Esophagus squamous epithelium (tissue), 5 donors: ENCODE results near the gene EVA1A. TPM values are rescaled to one million over a fixed set of nuclear protein-coding genes. Genes with fewer than 3 reads are reported as not detected.
"Not testable (repeated sequence)": the region's sequence is repeated elsewhere in the genome, so short reads cannot be mapped to it uniquely, and the experiment has no call there.

ENCODE experiments used
- DNase-seq: peaks from one replicate; lab custom pipeline; 2025; lab: John Stamatoyannopoulos, UW
- H3K27ac ChIP-seq, 4 donors: fragments of 200-600 bp; sonication (generic); one replicate each; pipeline ENCODE4 v1.5.1; 2016 to 2019; ENCODE audit warnings: mild to moderate bottlenecking in 1 of 4
- H3K27me3 ChIP-seq, 4 donors: fragments of 200-600 bp; sonication (generic); 1 replicate in 3 of 4; 2 replicates in 1 of 4; pipeline versions ENCODE4 v1.5.1 to v1.6.0; 2017 to 2021; ENCODE audit warnings: antibody characterized with exemption in 1 of 4
- H3K36me3 ChIP-seq, 3 donors: fragments of 200-600 bp; sonication (generic); one replicate each; pipeline ENCODE4 v1.5.1; 2016 to 2019
- H3K4me1 ChIP-seq, 3 donors: fragments of 200-600 bp; sonication (generic); one replicate each; pipeline ENCODE4 v1.5.1; 2017 to 2019
- H3K4me3 ChIP-seq, 4 donors: fragments of 200-600 bp; sonication (generic); 1 replicate in 3 of 4; 2 replicates in 1 of 4; pipeline ENCODE4 v1.5.1; 2016 to 2019; ENCODE audit warnings: mild to moderate bottlenecking in 2 of 4, moderate library complexity in 1 of 4
- H3K9me3 ChIP-seq, 3 donors: fragments of 200-600 bp; sonication (generic); one replicate each; pipeline ENCODE4 v1.5.1; 2016 to 2019
- POLR2A ChIP-seq, 4 donors: fragments of 450-650 bp; IDR thresholded peaks; one replicate each; pipeline ENCODE4 v1.6.1; 2017; ENCODE audit warnings: antibody characterized with exemption in 4 of 4, mild to moderate bottlenecking in 4 of 4, moderate library complexity in 3 of 4
- WGBS, 2 donors: methylation state at CpG; one replicate each; pipeline ENCODE4 v1.1.5; 2018; 5-methylcytosine and 5-hydroxymethylcytosine counted together
- intact Hi-C: fragments of 100-400 bp; cut with DNase I; formaldehyde crosslinking; loops from one replicate; pipeline ENCODE4 v1.15.0; 2022
- total RNA-seq, 4 donors: library from RNA; depleted of rRNA; stranded (reverse); fragments of >200 nt; gene quantifications; one replicate each; pipeline ENCODE4 v1.1.0, GENCODE V29; 2016
- TF ChIP-seq, protein P1 (sequence below), 6 experiments: fragments of 450-650 bp in 4 of 6; fragments of 200-600 bp in 2 of 6; sonication (generic) in 2 of 6; IDR thresholded peaks; one replicate each; pipeline ENCODE4 v1.5.1; 2016 to 2019; ENCODE audit warnings: antibody characterized with exemption in 6 of 6, mild to moderate bottlenecking in 4 of 6, moderate library complexity in 4 of 6
- donor health status: DM: yes; HTN: yes; CAD: no.

The EVA1A gene
- total RNA-seq, 4 donors from 2014 or later: 0.26 to 9.4 (median 2.3) TPM; not detected in 1

DNA sequence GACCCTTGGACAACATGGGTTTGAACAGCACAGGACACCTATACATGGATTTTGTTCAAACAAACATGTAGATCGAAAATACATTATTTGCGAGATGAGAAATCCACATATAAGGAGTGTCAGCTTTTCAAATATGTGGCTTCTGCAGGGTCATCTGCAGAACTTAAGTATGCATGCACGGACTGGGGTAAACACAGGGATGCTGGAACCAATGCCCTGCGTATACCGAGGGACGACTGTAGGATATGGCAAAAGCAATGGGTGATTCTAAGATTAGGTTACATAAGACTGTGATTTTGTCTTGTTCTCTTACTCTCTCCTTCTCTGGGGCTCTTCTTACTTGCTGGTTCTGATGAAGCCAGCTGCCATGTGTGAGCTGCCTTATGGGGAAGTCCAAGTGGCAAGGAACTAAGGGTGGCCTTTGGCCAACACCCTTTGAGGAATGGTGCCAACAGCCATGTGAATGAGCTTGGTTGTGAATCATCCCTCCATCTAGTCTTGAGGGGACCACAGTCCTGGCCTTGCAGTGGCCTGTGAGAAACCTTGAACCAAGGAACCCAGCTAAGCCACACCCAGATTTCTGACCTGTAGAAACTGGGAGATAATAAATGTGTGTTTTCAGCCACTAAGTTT is 66.5 kb downstream of the EVA1A start:
- no peak overlapping the region for H3K4me3 ChIP-seq
- intact Hi-C loops: no loop called here
- WGBS, 2 donors: 96% methylated on average over 6 of the region's 6 CpGs
- TF ChIP-seq POLR2A (IDR thresholded peaks at IDR 0.05): no peak
- TF ChIP-seq, protein P1, sequence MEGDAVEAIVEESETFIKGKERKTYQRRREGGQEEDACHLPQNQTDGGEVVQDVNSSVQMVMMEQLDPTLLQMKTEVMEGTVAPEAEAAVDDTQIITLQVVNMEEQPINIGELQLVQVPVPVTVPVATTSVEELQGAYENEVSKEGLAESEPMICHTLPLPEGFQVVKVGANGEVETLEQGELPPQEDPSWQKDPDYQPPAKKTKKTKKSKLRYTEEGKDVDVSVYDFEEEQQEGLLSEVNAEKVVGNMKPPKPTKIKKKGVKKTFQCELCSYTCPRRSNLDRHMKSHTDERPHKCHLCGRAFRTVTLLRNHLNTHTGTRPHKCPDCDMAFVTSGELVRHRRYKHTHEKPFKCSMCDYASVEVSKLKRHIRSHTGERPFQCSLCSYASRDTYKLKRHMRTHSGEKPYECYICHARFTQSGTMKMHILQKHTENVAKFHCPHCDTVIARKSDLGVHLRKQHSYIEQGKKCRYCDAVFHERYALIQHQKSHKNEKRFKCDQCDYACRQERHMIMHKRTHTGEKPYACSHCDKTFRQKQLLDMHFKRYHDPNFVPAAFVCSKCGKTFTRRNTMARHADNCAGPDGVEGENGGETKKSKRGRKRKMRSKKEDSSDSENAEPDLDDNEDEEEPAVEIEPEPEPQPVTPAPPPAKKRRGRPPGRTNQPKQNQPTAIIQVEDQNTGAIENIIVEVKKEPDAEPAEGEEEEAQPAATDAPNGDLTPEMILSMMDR (IDR thresholded peaks at IDR 0.05): no peak
- no peak for DNase-seq
- no peaks in the 10 kb centered on the region for H3K27me3 ChIP-seq
- no peaks in the 10 kb centered on the region for H3K9me3 ChIP-seq
- H3K27ac ChIP-seq: no peak overlapping the region
- no peaks in the 10 kb centered on the region for H3K4me1 ChIP-seq
- H3K36me3 ChIP-seq: no peaks in the 10 kb centered on the region

DNA sequence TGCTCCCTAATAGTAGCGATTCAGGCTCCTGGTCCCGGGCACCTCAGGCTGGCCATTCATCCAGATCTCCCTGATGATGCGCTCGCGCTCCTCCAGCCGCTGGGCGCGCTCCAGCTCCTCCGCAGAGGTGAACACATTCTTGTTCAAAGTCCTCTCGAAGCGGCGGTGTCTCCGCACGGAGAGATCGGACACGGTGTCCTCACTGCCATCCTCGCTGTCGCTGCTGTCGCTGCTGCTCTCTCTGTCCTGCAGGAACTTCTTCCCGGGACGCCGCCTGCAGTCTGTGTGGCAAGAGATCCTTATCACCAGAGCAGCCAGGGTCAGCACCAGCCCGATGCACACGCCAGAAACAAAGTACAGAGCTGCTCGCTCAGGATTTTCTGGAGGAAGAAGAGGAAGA is 67.5 kb downstream of the EVA1A start:
- TF ChIP-seq, protein P1 (IDR thresholded peaks at IDR 0.05): no peak
- no peak for TF ChIP-seq POLR2A (IDR thresholded peaks at IDR 0.05)
- intact Hi-C loops: no loop called here
- H3K27me3 ChIP-seq: no peaks in the 10 kb centered on the region
- 93 to 94% methylated on average over 10 to 20 of the region's 25 CpGs for WGBS, 2 donors
- no peaks in the 10 kb centered on the region for H3K9me3 ChIP-seq
- no peaks in the 10 kb centered on the region for H3K4me1 ChIP-seq
- H3K36me3 ChIP-seq: no peaks in the 10 kb centered on the region
- no peak overlapping the region for H3K27ac ChIP-seq
- DNase-seq: no peak
- no peak overlapping the region for H3K4me3 ChIP-seq

DNA sequence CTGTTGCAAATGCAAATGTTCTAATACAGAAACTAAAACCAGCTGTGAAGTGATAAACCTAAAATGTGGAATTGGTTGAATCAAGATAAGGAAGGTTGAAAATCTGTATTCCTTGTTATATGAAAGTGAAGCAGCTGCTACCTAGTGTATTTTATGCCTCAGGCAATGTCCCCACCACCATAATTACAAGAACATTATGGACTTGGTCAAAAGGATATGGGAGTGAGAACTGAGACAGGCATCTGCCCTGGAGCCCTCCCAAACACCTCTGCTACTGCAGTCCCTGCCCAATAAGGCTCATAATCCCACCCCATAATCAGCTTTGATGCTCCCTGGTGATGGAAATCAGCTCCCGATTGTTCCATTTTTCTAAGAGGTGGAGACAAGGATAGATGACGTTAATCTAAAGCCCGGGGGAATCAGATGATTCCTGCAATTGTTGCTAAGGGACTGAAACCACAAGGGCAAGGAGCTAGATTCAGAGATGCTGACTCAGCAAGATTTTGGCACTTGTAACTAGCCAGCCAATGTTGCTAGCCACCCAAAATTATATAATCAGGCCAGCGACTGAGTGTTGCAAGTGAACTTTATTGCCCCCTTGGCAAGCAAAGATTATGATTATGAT is 69.5 kb downstream of the EVA1A start:
- TF ChIP-seq, protein P1 (IDR thresholded peaks at IDR 0.05): no peak
- TF ChIP-seq POLR2A (IDR thresholded peaks at IDR 0.05): no peak
- no peaks in the 10 kb centered on the region for H3K9me3 ChIP-seq
- no peak overlapping the region for H3K27ac ChIP-seq
- no peaks in the 10 kb centered on the region for H3K4me1 ChIP-seq
- 45 to 53% methylated on average over 3 to 4 of the region's 4 CpGs for WGBS, 2 donors
- no peak overlapping the region for H3K4me3 ChIP-seq
- DNase-seq: no peak
- peaks cover 0 to 6% (median 0%) of the 10 kb centered on the region in 4 donors for H3K27me3 ChIP-seq
- intact Hi-C loops: no loop called here
- no peaks in the 10 kb centered on the region for H3K36me3 ChIP-seq

DNA sequence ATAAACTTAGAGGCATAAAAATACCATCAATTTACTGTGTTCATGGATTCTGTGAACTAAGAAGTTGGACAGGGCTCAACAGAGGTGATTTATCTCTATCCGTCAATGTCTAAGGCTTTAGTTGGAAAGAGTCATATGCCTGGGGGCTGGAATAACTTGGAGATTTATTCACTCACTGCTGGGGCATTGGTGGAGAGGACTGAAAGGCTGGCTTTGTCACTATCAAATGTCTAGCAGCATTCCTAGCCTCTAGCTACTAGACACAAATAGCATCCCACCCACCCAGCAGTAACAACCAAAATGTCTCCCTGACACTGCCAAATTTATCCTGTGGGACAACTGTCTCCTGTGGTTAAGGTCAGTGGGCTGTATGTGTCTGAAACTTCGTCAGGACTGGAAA is 71.0 kb downstream of the EVA1A start:
- TF ChIP-seq, protein P1 (IDR thresholded peaks at IDR 0.05): no peak
- TF ChIP-seq POLR2A (IDR thresholded peaks at IDR 0.05): no peak
- no peak for DNase-seq
- WGBS, 2 donors: 45 to 65% methylated on average over 2 of the region's 2 CpGs
- Histone ChIP-seq H3K36me3 (no peaks in the 10 kb centered on the region), H3K27ac (no peak overlapping the region), H3K4me1 (no peaks in the 10 kb centered on the region), H3K27me3 (peaks cover 0 to 6% (median 0%) of the 10 kb centered on the region in 4 donors), H3K4me3 (no peak overlapping the region), H3K9me3 (no peaks in the 10 kb centered on the region)
- intact Hi-C loops: no loop called here

DNA sequence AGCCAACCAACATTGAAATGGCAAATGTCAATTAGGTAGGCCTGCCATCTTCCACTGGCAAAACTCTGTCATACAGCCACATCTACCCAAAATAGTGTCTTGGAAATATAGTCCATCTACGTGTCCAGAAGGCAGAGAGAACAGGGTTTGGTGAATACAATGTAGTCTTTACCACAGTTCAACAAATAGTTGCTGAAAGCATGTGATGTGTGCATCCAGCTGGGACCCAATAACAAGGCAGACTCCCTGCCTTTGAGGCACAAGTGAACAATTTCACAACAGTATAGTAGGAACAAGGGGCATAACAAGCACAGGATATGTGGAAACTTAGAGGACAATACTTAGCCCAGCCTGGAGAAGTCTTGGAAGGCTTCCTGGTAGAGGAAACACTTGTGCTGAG is 72.6 kb downstream of the EVA1A start:
- Histone ChIP-seq H3K27ac (no peak overlapping the region), H3K36me3 (no peaks in the 10 kb centered on the region), H3K4me3 (no peak overlapping the region), H3K9me3 (no peaks in the 10 kb centered on the region), H3K27me3 (peaks cover 0 to 6% (median 0%) of the 10 kb centered on the region in 4 donors), H3K4me1 (no peaks in the 10 kb centered on the region)
- intact Hi-C loops: no loop called here
- no peak for DNase-seq
- WGBS, 2 donors: 58% methylated on average over 1 of the region's 1 CpG; no CpG with 5 or more reads in 1 of the 2 donors
- no peak for TF ChIP-seq POLR2A (IDR thresholded peaks at IDR 0.05)
- TF ChIP-seq, protein P1 (IDR thresholded peaks at IDR 0.05): no peak

DNA sequence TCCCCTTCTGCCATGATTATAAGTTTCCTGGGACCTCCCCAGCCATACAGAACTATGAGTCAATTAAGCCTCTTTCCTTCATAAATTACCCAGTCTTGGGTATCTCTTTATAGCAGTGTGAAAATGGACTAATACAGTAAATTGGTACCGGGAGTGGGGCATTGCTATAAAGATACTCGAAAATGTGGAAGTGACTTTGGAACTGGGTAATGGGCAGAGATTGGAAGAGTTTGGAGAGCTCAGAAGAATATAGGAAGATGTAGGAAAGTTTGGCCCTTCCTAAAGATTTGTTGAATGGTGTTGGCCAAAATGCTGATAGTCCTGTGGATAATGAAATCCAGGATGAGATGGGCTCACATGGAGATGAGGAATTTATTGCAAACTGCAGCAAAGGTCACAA is 74.0 kb downstream of the EVA1A start:
- H3K4me3 ChIP-seq, H3K36me3 ChIP-seq, H3K27ac ChIP-seq, H3K9me3 ChIP-seq, H3K4me1 ChIP-seq, DNase-seq, intact Hi-C loops, H3K27me3 ChIP-seq: not testable (repeated sequence)
- WGBS, 2 donors: 84 to 85% methylated on average over 2 of the region's 2 CpGs
